Subcutaneous adipose tissue (tissue), 4 donors: ENCODE results near the gene MEPCE. TPM values are rescaled to one million over a fixed set of nuclear protein-coding genes. Genes with fewer than 3 reads are reported as not detected.

Experiments
- total RNA-seq, 4 donors: library from RNA; depleted of rRNA; stranded (reverse); fragments of >200 nt; gene quantifications; one replicate each; pipeline ENCODE4 v1.1.0, GENCODE V29; 2016
- TF ChIP-seq, protein P1 (sequence below): fragments of 450-650 bp; IDR thresholded peaks from one replicate; pipeline ENCODE4 v1.5.1; 2016; ENCODE audit warnings: low read depth, mild to moderate bottlenecking, control low read depth, antibody characterized with exemption, moderate library complexity

The MEPCE gene
- total RNA-seq, 4 donors from 2014 or later, result 21.2 to 28.6 (median 22.3) TPM

DNA sequence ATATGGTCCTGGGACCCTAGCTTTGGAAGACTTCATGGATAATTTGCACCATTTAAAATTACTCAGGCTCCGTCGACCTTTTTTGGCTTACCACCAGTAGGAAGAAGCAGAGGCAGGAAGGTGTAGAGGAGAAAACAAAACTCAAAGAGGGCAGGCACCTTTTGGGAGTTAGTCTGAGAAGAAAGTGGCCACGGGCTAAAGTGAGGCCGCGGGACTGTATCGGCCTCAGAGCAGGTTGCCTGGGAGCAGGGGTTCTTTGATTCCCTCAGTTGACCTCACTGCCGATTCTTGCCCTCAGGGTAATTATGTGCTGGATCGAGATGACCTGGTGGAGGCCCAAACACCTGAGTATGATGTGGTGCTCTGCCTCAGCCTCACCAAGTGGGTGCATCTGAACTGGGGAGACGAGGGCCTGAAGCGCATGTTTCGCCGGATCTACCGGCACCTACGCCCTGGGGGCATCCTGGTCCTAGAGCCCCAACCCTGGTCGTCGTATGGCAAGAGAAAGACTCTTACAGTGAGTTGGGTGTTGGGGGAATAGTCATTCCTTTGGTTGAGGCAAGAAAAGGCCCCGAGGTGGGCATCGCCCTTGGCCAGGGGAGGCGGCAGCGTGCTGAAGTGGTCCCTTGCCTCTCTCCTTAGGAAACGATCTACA lies 3.1 kb downstream of the MEPCE start:
- TF ChIP-seq, protein P1, sequence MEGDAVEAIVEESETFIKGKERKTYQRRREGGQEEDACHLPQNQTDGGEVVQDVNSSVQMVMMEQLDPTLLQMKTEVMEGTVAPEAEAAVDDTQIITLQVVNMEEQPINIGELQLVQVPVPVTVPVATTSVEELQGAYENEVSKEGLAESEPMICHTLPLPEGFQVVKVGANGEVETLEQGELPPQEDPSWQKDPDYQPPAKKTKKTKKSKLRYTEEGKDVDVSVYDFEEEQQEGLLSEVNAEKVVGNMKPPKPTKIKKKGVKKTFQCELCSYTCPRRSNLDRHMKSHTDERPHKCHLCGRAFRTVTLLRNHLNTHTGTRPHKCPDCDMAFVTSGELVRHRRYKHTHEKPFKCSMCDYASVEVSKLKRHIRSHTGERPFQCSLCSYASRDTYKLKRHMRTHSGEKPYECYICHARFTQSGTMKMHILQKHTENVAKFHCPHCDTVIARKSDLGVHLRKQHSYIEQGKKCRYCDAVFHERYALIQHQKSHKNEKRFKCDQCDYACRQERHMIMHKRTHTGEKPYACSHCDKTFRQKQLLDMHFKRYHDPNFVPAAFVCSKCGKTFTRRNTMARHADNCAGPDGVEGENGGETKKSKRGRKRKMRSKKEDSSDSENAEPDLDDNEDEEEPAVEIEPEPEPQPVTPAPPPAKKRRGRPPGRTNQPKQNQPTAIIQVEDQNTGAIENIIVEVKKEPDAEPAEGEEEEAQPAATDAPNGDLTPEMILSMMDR, result no peak

GRCh38 chr7:100433276-100433591 lies 3.6 kb downstream of the MEPCE start:
- TF ChIP-seq, protein P1, result no peak

DNA sequence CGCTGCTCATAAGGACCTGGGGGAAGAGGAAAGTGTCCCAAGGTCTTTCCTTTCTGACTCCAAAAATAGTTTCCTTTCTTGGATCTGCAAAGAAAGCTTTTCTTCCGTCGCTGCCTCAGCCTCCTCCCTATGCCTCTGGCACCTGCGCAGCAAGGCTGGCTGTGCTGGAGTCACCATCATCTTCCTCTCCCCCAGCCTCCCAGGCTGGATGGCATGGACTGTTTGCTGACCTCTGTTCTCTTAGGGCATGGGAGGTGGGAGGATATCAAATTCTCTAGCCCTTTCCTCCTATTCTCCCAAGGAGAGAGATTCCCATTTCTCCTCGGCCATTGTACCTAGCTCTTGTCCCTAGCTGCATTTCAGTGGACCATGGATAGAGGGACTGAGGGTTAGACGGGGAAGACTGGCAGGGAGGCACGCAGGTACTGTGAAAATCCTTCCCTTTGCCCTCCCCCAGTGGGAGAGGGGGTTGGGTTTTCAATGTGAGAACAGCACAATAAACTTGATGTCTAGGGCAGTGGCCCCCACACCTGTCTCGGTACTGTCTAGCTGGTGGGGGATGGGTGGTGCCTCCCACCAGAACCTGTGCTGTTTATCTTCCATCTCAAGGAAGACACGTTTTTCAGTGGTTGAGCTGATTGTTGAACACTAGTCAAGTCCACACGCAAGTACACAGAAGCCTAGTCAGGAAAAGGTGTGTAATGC lies 4.1 kb downstream of the MEPCE start:
- TF ChIP-seq, protein P1, result no peak

GRCh38 chr7:100434297-100435144 lies 4.9 kb downstream of the MEPCE start:
- TF ChIP-seq, protein P1, result no peak

DNA sequence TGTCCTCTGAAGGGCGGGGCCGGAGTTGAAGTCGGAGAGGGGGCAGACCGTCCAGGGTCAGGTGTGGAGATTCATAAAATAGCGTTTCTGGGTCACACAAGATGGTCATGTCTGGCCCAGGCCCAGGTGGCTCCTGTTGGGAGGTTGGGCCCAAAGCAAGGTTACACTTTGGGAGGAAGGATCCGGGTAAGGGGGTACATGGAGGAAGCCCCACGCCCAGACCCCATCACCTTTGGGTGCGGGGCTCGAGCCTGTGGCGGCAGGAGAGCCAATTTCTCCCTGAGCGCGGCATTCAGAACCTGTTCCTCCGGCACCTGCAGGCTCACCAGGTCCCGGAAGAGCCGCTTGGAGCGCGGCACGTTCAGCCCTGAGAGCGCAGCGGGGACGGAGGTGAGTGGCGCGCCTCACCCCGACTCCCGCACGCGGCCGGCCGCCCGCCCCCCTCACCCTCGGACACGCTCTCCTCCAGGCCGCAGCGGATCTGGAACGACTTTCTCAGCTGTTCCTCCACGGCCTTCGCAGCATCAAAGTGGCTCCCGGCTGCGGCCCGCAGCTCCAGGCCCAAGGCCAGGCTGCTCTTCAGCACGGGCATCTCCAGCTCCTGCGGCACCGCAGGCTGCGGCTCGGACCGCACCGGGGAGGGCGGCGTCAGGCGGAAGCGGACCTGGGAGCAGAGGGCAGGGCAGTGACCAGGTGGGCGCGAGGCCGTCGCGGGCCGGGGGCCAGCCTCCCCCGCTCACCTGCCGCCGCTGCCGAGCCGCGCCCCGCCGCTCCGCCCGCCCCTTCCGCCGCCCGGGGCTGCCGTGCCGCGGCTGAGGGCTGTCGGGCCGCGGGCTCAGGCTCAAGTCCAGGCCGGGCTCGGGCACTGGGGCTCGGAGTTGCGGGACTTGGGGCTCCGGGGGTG lies 6.0 kb downstream of the MEPCE start:
- TF ChIP-seq, protein P1, result no peak

GRCh38 chr7:100437150-100438100 lies 7.8 kb downstream of the MEPCE start:
- TF ChIP-seq, protein P1, result no peak
